Ovary (tissue), 9 donors: ENCODE data around the gene MROH2A. TPM values are rescaled to one million over a fixed set of nuclear protein-coding genes. Genes with fewer than 3 reads are reported as not detected.

Source experiments
- DNase-seq, 5 donors: peaks; one replicate each; pipeline ENCODE4 v3.0.0-alpha.2; 2019 to 2020
- H3K27ac ChIP-seq, 2 donors: fragments of 200-600 bp; one replicate each; pipeline versions ENCODE4 v1.5.1 to v1.8.0; 2019 to 2022
- H3K27me3 ChIP-seq: fragments of 200-600 bp; one replicate; pipeline ENCODE4 v1.8.0; 2022
- H3K36me3 ChIP-seq: fragments of 200-600 bp; sonication (generic); one replicate; pipeline ENCODE4 v1.5.1; 2019
- H3K4me1 ChIP-seq: one replicate; pipeline ENCODE4 v1.8.1; 2013; ENCODE audit warnings: mild to moderate bottlenecking, moderate library complexity; ENCODE audit not compliant: insufficient read depth
- H3K4me3 ChIP-seq: fragments of 200-600 bp; sonication (generic); one replicate; pipeline ENCODE4 v1.5.1; 2017
- H3K9me3 ChIP-seq, 2 donors: fragments of 200-600 bp in 1 of 2; sonication (generic) in 1 of 2; one replicate each; pipeline versions ENCODE4 v1.5.1 to v1.8.1; 2013 to 2019; ENCODE audit warnings: mild to moderate bottlenecking in 1 of 2, moderate library complexity in 1 of 2
- CTCF ChIP-seq, 3 donors: fragments of 450-650 bp in 2 of 3; fragments of 200-600 bp in 1 of 3; IDR thresholded peaks; one replicate each; pipeline versions ENCODE4 v1.5.1 to v1.8.0; 2016 to 2022; ENCODE audit warnings: antibody characterized with exemption in 3 of 3, mild to moderate bottlenecking in 1 of 3
- EP300 ChIP-seq: sonication (generic); formaldehyde crosslinking; IDR thresholded peaks from one replicate; pipeline ENCODE4 v1.6.1; 2017; ENCODE audit warnings: antibody characterized with exemption
- POLR2A ChIP-seq: fragments of 450-650 bp; IDR thresholded peaks from one replicate; pipeline ENCODE4 v1.6.1; 2017; ENCODE audit warnings: antibody characterized with exemption, mild to moderate bottlenecking, moderate library complexity
- WGBS, 3 donors: extraction: QIAGEN DNeasy Blood & Tissue Kit in 1 of 3; methylation state at CpG; one replicate each; pipeline versions ENCODE4 v1.1.5 to v1.1.7; 2013 to 2017; 5-methylcytosine and 5-hydroxymethylcytosine counted together
- intact Hi-C, 4 donors: fragments of 100-400 bp; cut with DNase I; formaldehyde crosslinking; loops; one replicate each; pipeline versions ENCODE4 v1.11.0 to v1.15.1; 2022 to 2023
- polyA plus RNA-seq, 2 donors: library from polyadenylated mRNA; stranded (reverse); fragments of 200-250 nt in 1 of 2; fragments of 350-450 nt in 1 of 2; fragmentation: Illumina TruSeq in 1 of 2; extraction: RNeasy Lipid Tissue Mini Kit (QIAGEN cat#74804) in 1 of 2; gene quantifications; one replicate each; pipeline ENCODE4 v1.2.3, GENCODE V29; 2013 to 2014
- total RNA-seq, 7 donors: library from RNA; depleted of rRNA in 2 of 7; stranded (reverse); fragments of >200 nt in 2 of 7; fragmentation: NEBNext Ultra II Directional in 3 of 7; extraction: Animal tissue kit (Norgen Biotek cat#: 25700) in 3 of 7; gene quantifications; one replicate each; pipeline versions ENCODE4 v1.1.0 to v1.2.4, GENCODE V29; 2016 to 2023
- donor health status: DM: no; HTN: no; CAD: no; lungs with moderate emphysema.
- donor health status: DM: no; HTN: no; CAD: no.
- donor health status: Bipolar disorder and iron deficiency.
- donor health status: DM: yes; HTN: yes; CAD: no.
- donor health status: DM: no; HTN: no; CAD: no.
- donor health status: DM: yes; HTN: yes; CAD: no.

MROH2A gene
- total and polyA plus RNA-seq, 9 donors: not detected

GRCh38 chr2:233772153-233772552, 6.0 kb upstream of the MROH2A start:
- Histone ChIP-seq H3K4me3 (no peak overlapping the region), H3K27me3 (no peaks in the 10 kb centered on the region), H3K36me3 (no peaks in the 10 kb centered on the region), H3K4me1 (no peaks in the 10 kb centered on the region), H3K9me3 (no peaks in the 10 kb centered on the region), H3K27ac (no peak overlapping the region)
- intact Hi-C loops: no loop called here
- no peak for DNase-seq
- 88 to 91% (median 89%) methylated on average over 16 of the region's 16 CpGs for WGBS, 3 donors
- no peak for TF ChIP-seq CTCF (IDR thresholded peaks at IDR 0.05)
- no peak for TF ChIP-seq EP300
- no peak for TF ChIP-seq POLR2A

GRCh38 chr2:233772583-233772982, 5.5 kb upstream of the MROH2A start:
- Histone ChIP-seq H3K27me3 (no peaks in the 10 kb centered on the region), H3K4me1 (no peaks in the 10 kb centered on the region), H3K4me3 (no peak overlapping the region), H3K27ac (no peak overlapping the region), H3K9me3 (no peaks in the 10 kb centered on the region), H3K36me3 (no peaks in the 10 kb centered on the region)
- no peak for DNase-seq
- intact Hi-C loops: no loop called here
- WGBS, 3 donors: 62 to 68% (median 67%) methylated on average over 5 of the region's 5 CpGs
- TF ChIP-seq POLR2A (no peak), CTCF (IDR thresholded peaks at IDR 0.05) (no peak), EP300 (no peak)

GRCh38 chr2:233773854-233774253, 4.3 kb upstream of the MROH2A start:
- TF ChIP-seq CTCF (IDR thresholded peaks at IDR 0.05): no peak
- no peak for TF ChIP-seq EP300
- TF ChIP-seq POLR2A: no peak
- H3K36me3 ChIP-seq: no peaks in the 10 kb centered on the region
- no peaks in the 10 kb centered on the region for H3K4me1 ChIP-seq
- DNase-seq: no peak
- no peaks in the 10 kb centered on the region for H3K27me3 ChIP-seq
- intact Hi-C loops: no loop called here
- no peak overlapping the region for H3K4me3 ChIP-seq
- no peak overlapping the region for H3K27ac ChIP-seq
- 86 to 90% (median 88%) methylated on average over 5 of the region's 5 CpGs for WGBS, 3 donors
- no peaks in the 10 kb centered on the region for H3K9me3 ChIP-seq

- Histone ChIP-seq H3K4me1 (no peaks in the 10 kb centered on the region), H3K9me3 (no peaks in the 10 kb centered on the region), H3K4me3 (no peak overlapping the region), H3K27ac (no peak overlapping the region), H3K27me3 (no peaks in the 10 kb centered on the region), H3K36me3 (no peaks in the 10 kb centered on the region)
- TF ChIP-seq POLR2A: no peak
- no peak for TF ChIP-seq EP300
- no peak for TF ChIP-seq CTCF (IDR thresholded peaks at IDR 0.05)
- DNase-seq: no peak
- WGBS, 3 donors: 90 to 95% (median 91%) methylated on average over 6 of the region's 6 CpGs
- intact Hi-C loops: no loop called here
These were observed 2.7 kb upstream of the MROH2A start for GRCh38 chr2:233775414-233775813.

GRCh38 chr2:233779722-233780121, 1.6 kb downstream of the MROH2A start:
- no peak for DNase-seq
- Histone ChIP-seq H3K4me3 (no peak overlapping the region), H3K27me3 (no peaks in the 10 kb centered on the region), H3K9me3 (no peaks in the 10 kb centered on the region), H3K4me1 (no peaks in the 10 kb centered on the region), H3K27ac (no peak overlapping the region), H3K36me3 (no peaks in the 10 kb centered on the region)
- intact Hi-C loops: no loop called here
- TF ChIP-seq EP300 (no peak), POLR2A (no peak), CTCF (IDR thresholded peaks at IDR 0.05) (no peak)
- WGBS, 3 donors: 84 to 92% (median 87%) methylated on average over 4 of the region's 4 CpGs
